HG03342 (cell line): ENCODE data around the gene VASH2.

ENCODE experiments used
- ATAC-seq: cut with Tn5 transposase; IDR thresholded peaks from one replicate; pipeline ENCODE4 v1.9.1; 2021; ENCODE audit warnings: mild to moderate bottlenecking, moderate library complexity; ENCODE audit not compliant: unreplicated experiment

The VASH2 gene

GRCh38 chr1:212928323-212929291 is 21.7 kb upstream of the VASH2 start:
- peak; percentile 55 for ATAC-seq

GRCh38 chr1:212930986-212931678 is 19.2 kb upstream of the VASH2 start:
- ATAC-seq, result no peak

GRCh38 chr1:212933815-212934471 is 16.4 kb upstream of the VASH2 start:
- no peak for ATAC-seq

- ATAC-seq, result no peak
These were observed 14.9 kb upstream of the VASH2 start for GRCh38 chr1:212935387-212935981.

- no peak for ATAC-seq
These were observed 13.3 kb upstream of the VASH2 start for GRCh38 chr1:212937034-212937433.

- no peak for ATAC-seq
These were observed 11.5 kb upstream of the VASH2 start for GRCh38 chr1:212938846-212939245.

- no peak for ATAC-seq
These were observed 8.9 kb upstream of the VASH2 start for GRCh38 chr1:212941452-212941851.

- ATAC-seq, result no peak
These were observed 7.5 kb upstream of the VASH2 start for GRCh38 chr1:212942679-212943392.

- no peak for ATAC-seq
These were observed 7.0 kb upstream of the VASH2 start for GRCh38 chr1:212943393-212943710.

GRCh38 chr1:212944229-212944901 is 6.0 kb upstream of the VASH2 start:
- ATAC-seq, result peak; percentile 47

GRCh38 chr1:212945056-212945455 is 5.3 kb upstream of the VASH2 start:
- no peak for ATAC-seq

GRCh38 chr1:212945463-212946160 is 4.7 kb upstream of the VASH2 start:
- no peak for ATAC-seq

- ATAC-seq, result no peak
These were observed 3.5 kb upstream of the VASH2 start for GRCh38 chr1:212946872-212947271.

GRCh38 chr1:212949771-212950170 is 570 bp upstream of the VASH2 start:
- ATAC-seq, result no peak

- no peak for ATAC-seq
These were observed 995 bp downstream of the VASH2 start for GRCh38 chr1:212951126-212951946.

GRCh38 chr1:212951947-212952640 is 1.8 kb downstream of the VASH2 start:
- no peak for ATAC-seq

- ATAC-seq, result no peak
These were observed 2.3 kb downstream of the VASH2 start for GRCh38 chr1:212952641-212952976.

- no peak for ATAC-seq
These were observed 3.0 kb downstream of the VASH2 start for GRCh38 chr1:212953321-212953720.
